Measurements from ENCODE around the gene FOSL2. TPM values are rescaled to one million over a fixed set of nuclear protein-coding genes. Genes with fewer than 3 reads are reported as not detected.
A peak's percentile ranks its signal among the peaks of the same experiment; 100 is the strongest.

FOSL2 gene
- total RNA-seq, 6 experiments from 2014 or later = 90.1 to 128 (median 116) TPM

DNA sequence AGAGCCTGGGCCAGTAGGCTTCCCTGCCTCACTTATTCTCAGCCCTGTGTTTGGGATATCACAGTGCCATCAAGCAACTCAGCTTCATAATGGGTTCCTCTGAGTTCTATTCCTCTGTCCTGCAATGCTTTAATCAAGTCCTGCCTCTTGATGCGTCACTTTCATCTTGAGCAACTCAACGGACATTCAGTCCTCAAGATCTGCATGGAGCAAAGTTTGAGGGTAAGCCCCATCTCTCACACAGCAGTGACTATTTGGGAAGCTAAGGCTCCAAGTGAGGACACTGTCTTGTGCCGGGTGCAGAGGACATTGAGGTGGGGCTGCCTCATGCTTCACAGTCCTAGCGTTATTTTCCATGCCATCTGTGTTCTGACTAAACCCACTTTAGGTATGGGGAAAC lies 52.3 kb downstream of the FOSL2 start:
- Mint-ChIP-seq H3K4me1 (ENCODE audit: low read depth) (peaks cover 68% of the 10 kb centered on the region), H3K27me3 (ENCODE audit: insufficient read depth) (no peaks in the 10 kb centered on the region), H3K9me3 (no peaks in the 10 kb centered on the region), H3K36me3 (ENCODE audit: low read depth) (peaks cover 12% of the 10 kb centered on the region; the same call in 1 of the 2 replicates), H3K4me3 (no peak overlapping the region), H3K27ac (no peak overlapping the region)
- DNase-seq = no peak
- TF ChIP-seq, protein P1, sequence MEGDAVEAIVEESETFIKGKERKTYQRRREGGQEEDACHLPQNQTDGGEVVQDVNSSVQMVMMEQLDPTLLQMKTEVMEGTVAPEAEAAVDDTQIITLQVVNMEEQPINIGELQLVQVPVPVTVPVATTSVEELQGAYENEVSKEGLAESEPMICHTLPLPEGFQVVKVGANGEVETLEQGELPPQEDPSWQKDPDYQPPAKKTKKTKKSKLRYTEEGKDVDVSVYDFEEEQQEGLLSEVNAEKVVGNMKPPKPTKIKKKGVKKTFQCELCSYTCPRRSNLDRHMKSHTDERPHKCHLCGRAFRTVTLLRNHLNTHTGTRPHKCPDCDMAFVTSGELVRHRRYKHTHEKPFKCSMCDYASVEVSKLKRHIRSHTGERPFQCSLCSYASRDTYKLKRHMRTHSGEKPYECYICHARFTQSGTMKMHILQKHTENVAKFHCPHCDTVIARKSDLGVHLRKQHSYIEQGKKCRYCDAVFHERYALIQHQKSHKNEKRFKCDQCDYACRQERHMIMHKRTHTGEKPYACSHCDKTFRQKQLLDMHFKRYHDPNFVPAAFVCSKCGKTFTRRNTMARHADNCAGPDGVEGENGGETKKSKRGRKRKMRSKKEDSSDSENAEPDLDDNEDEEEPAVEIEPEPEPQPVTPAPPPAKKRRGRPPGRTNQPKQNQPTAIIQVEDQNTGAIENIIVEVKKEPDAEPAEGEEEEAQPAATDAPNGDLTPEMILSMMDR (IDR thresholded peaks at IDR 0.05) = no peak

DNA sequence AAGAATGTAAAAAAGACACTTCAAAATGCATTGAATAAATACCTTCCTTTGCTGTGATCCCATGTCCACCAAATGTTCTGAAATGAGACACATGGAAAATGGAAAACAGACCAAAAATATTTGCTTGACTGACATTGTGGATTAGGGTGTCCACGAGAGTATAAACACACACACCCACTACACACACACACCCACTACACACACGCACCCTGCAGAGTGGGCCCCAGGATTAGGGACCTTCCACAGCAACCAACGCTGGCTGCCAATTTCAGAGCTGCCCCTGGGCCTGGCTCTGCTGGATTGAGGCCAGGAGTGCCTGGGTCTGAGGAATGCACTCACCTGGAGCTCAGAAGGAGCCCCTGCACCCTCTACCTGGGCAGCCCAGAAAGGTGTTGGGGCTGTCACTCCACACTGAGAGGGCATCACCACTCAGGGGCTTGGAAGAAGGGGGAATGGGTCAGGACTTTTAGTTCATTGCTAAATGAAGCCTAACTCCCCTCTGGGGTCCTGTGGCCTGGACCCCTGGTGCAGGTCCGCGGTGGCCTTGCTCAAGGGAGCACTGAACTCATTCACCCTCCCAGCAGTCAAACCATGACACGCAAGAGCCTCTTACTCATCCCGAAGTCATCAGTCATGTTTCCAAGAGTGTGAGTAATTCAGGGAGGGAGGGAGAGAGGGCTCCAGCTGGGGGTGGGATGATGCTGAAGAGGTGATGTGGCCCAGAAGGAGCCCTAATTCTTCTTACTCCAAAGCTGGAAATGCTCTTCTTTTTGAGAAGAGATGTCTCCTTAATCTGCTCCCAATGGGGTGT lies 53.0 kb downstream of the FOSL2 start:
- Mint-ChIP-seq H3K4me1 (ENCODE audit: low read depth) (peaks cover 75% of the 10 kb centered on the region), H3K36me3 (ENCODE audit: low read depth) (peaks cover 12% of the 10 kb centered on the region; the same call in 1 of the 2 replicates), H3K9me3 (no peaks in the 10 kb centered on the region), H3K27me3 (ENCODE audit: insufficient read depth) (no peaks in the 10 kb centered on the region), H3K27ac (peak overlapping the region; percentile 98), H3K4me3 (peak overlapping the region; percentile 62)
- TF ChIP-seq, protein P1 (IDR thresholded peaks at IDR 0.05) = no peak
- peak; percentile 96 for DNase-seq

DNA sequence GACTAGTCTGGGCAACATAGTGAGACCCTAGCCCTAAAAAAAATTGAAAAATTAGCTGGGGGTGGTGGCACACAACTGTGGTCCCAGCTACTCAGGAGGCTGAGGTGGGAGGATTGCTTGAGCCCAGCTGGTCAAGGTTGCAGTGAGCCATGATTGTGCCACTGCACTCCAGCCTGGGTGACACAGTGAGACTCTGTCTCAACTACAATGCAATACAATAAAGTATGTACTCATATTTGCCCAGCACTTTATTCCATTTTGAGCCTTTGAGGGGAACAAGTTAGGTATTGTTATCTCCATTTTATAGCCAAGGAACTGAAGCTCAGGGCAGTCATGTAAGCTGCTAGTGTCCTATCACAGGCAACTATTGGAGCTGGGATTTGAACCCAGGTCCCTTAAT lies 53.9 kb downstream of the FOSL2 start:
- no peaks in the 10 kb centered on the region for H3K27me3 Mint-ChIP-seq (ENCODE audit: insufficient read depth)
- TF ChIP-seq, protein P1 (IDR thresholded peaks at IDR 0.05) = no peak
- peak overlapping the region; percentile 98 for H3K27ac Mint-ChIP-seq
- no peak for DNase-seq
- H3K9me3 Mint-ChIP-seq = no peaks in the 10 kb centered on the region
- peaks cover 12% of the 10 kb centered on the region; the same call in 1 of the 2 replicates for H3K36me3 Mint-ChIP-seq (ENCODE audit: low read depth)
- peak overlapping the region; percentile 62; the same call in 1 of the 2 replicates for H3K4me3 Mint-ChIP-seq
- H3K4me1 Mint-ChIP-seq (ENCODE audit: low read depth) = peaks cover 80% of the 10 kb centered on the region

DNA sequence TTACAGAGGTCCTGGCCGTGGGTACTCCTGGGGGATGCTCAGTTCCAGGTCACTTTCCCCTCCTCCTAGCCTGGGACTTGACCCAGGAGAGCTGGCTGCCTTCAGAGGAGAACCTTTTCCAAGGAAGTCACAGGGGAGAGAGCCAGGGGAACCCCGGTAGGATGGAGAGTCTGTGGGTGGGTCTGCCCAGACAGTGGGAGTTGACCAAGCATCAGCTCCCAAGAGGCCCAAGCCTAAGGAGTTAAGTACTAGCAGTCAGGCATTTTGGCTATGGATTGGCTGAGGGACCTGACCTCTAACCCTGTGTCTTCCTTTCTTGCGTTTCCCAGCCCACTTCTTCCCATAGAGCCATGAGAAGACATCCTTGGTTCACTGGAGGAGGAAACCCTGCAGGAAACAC lies 54.4 kb downstream of the FOSL2 start:
- Mint-ChIP-seq H3K4me1 (ENCODE audit: low read depth) (peaks cover 75% of the 10 kb centered on the region), H3K9me3 (no peaks in the 10 kb centered on the region), H3K27ac (peak overlapping the region; percentile 98), H3K27me3 (ENCODE audit: insufficient read depth) (no peaks in the 10 kb centered on the region), H3K4me3 (no peak overlapping the region), H3K36me3 (ENCODE audit: low read depth) (0 out of 2 replicates have a peak, but pooled peaks cover 6% of the 10 kb centered on the region)
- no peak for DNase-seq
- TF ChIP-seq, protein P1 (IDR thresholded peaks at IDR 0.05) = no peak

DNA sequence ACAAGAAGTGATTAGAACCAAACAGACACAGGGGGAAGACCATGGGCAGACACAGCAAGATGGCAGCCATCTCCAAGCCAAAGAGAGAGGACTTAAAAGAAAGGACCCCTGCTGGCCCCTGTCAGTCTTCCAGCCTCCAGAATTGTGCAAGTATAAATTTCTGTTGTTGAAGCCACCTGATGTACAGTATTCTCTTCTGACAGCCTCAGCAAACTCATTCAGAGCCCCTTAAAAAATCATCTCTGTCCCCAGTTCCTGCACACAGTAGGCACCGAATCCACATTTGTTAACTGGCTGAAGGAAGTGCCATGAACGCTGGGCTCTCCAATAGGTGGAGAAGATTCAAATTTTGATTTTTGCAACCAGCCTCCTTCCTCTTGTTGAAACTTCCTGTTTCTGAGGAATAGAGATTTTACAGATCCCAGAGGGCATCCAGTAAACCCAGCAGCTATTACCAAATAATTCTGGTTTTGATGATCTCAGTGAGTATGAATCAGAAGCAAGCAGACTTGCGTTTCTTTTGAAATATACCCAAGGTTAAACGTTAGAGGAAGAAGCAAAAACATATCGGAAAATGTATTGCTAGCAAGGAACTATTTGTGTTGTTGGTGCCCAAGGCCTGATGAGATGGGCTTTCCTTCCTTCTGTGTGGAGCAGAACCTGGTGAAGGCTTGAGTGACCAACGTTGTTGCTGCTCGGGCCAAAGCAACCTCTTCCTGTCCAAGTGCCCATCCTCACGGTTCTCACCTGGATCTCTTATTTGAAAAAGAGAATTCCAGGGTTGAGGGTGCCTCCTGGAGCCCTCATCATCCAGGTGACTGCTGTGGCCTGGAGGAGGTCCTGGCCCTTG lies 55.5 kb downstream of the FOSL2 start:
- Mint-ChIP-seq H3K9me3 (no peaks in the 10 kb centered on the region), H3K4me3 (peak overlapping the region; percentile 23), H3K4me1 (ENCODE audit: low read depth) (peaks cover 77% of the 10 kb centered on the region), H3K27me3 (ENCODE audit: insufficient read depth) (no peaks in the 10 kb centered on the region; the same call in 1 of the 2 replicates), H3K36me3 (ENCODE audit: low read depth) (no peaks in the 10 kb centered on the region), H3K27ac (peak overlapping the region; percentile 98)
- peak; percentile 88 for DNase-seq
- TF ChIP-seq, protein P1 (IDR thresholded peaks at IDR 0.05) = 0 out of 2 replicates have a peak, but pooled peaks have one; percentile 26
